NCI-H510A (cell line): ENCODE results near the gene PPID.
"Not testable (repeated sequence)": the region's sequence is repeated elsewhere in the genome, so short reads cannot be mapped to it uniquely, and the experiment has no call there.

ENCODE experiments used
- DNase-seq: peaks from one replicate; lab custom pipeline; 2025; lab: John Stamatoyannopoulos, UW

Gene PPID

GRCh38 chr4:158729716-158730559, 6.7 kb upstream of the PPID start:
- DNase-seq = peak; percentile 2

- DNase-seq = no peak
These were observed 5.0 kb upstream of the PPID start for GRCh38 chr4:158728236-158728635.

- DNase-seq = no peak
These were observed 3.4 kb upstream of the PPID start for GRCh38 chr4:158726633-158727032.

GRCh38 chr4:158724637-158725036, 1.4 kb upstream of the PPID start:
- no peak for DNase-seq

GRCh38 chr4:158722291-158722916, 792 bp downstream of the PPID start:
- DNase-seq = no peak

- no peak for DNase-seq
These were observed 1.5 kb downstream of the PPID start for GRCh38 chr4:158721680-158722079.

GRCh38 chr4:158715802-158716201, 7.4 kb downstream of the PPID start:
- no peak for DNase-seq

- DNase-seq = no peak
These were observed 8.3 kb downstream of the PPID start for GRCh38 chr4:158714937-158715336.

- DNase-seq = not testable (repeated sequence)
These were observed 10.6 kb downstream of the PPID start for GRCh38 chr4:158712622-158713021.

GRCh38 chr4:158710814-158711213, 12.4 kb downstream of the PPID start:
- no peak for DNase-seq

GRCh38 chr4:158704274-158704673, 18.9 kb downstream of the PPID start:
- no peak for DNase-seq

GRCh38 chr4:158688813-158689212, 34.4 kb downstream of the PPID start:
- no peak for DNase-seq

GRCh38 chr4:158682066-158682465, 41.1 kb downstream of the PPID start:
- no peak for DNase-seq

- no peak for DNase-seq
These were observed 41.6 kb downstream of the PPID start for GRCh38 chr4:158681629-158682028.

- DNase-seq = no peak
These were observed 44.4 kb downstream of the PPID start for GRCh38 chr4:158678767-158679166.

GRCh38 chr4:158676076-158676475, 47.1 kb downstream of the PPID start:
- DNase-seq = no peak

GRCh38 chr4:158673633-158674032, 49.6 kb downstream of the PPID start:
- DNase-seq = no peak

- peak; percentile 92 for DNase-seq
These were observed 51.0 kb downstream of the PPID start, which contains the start of gene ETFDH for GRCh38 chr4:158671915-158672806. TSS of gene ETFDH (plus strand) at chr4:158672296. CDS start at chr4:158672457, 161 bp downstream.

GRCh38 chr4:158671665-158671914, 51.6 kb downstream of the PPID start, which contains the start of gene C4orf46:
TSS of gene C4orf46 (minus strand) at chr4:158671887. CDS start at chr4:158671801, 86 bp downstream.
- DNase-seq = no peak

- peak; percentile 43 for DNase-seq
These were observed 52.1 kb downstream of the PPID start for GRCh38 chr4:158670975-158671664.

- no peak for DNase-seq
These were observed 53.9 kb downstream of the PPID start for GRCh38 chr4:158669310-158669709.

GRCh38 chr4:158667651-158668198, 55.5 kb downstream of the PPID start:
- DNase-seq = no peak
